Activated CD4-positive, CD25-positive, alpha-beta regulatory T cell (primary cell): ENCODE results near the gene RHOBTB1.
A peak's percentile ranks its signal among the peaks of the same experiment; 100 is the strongest.

Experiments used
- DNase-seq, 4 experiments: peaks; one replicate each; lab custom pipeline; 2025; lab: John Stamatoyannopoulos, UW

RHOBTB1 gene

DNA sequence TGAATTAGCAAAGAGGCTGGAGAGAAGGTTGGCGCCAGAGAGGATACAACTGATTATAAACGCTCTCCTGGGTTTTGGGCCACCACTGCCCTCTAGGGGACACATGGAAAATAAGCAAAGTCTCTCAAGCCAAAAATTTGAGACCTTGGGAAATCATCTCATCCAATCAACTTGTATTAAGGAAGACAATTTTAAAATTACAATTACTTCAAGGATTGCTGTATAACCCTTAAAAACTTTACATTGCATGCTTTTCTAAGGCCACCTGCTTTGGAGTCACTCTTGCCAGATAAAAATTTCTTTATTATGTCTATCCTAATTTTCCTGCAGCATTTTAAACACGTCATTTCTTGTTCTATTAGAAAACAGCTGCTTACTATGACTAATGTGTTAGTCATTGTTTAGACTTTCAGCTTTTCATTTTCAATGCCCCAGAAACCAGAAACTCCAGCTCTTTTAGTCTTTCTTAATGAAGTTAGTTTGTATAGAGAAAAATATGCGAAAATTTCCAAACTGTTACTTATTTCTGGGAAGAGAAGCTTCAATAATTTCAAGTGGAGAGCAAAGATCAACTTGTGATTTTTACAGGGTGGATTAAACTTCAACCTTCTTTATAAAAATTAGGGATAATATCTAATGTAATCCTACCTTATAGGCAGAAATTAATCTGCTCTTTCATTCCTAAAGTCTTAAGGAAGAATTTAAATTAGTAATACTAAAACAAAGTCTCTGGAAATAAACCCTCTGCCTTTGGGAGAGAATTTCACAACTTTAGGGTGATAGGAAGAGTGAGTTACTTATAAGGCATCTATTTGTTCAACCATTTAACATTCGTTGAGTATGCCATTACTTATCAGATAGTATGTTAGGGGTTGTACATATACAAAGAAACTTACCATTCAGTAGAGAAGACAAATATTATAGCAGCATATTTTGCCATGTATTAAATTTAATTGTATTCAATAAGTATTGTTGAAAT is 20.6 kb upstream of the RHOBTB1 start:
- DNase-seq: peak in 1 of 4 experiments; percentile 5

- no peak for DNase-seq
Observed at GRCh38 chr10:60963441-60964256, 19.7 kb upstream of the RHOBTB1 start.

- no peak for DNase-seq
Observed at GRCh38 chr10:60962946-60963345, 19.0 kb upstream of the RHOBTB1 start.

DNA sequence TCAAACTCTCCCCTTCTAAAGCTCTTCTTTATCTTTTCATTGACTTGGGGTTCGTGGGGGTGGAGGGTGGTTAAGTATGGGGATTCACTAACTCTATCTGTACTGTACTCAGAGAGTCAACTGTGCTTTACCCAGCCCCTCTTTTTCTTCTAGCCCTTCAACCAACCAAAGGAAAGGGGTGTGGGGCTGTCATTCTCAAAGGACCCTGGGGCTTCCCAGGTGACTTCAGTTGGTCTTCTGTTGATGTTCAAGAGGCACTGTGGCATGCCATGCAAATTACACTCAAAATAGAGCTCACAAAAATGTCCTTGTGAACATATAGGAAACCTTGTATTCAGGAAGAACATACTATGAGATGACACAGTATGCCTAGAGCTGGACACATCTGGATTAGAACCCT is 16.9 kb upstream of the RHOBTB1 start:
- DNase-seq: no peak

DNA sequence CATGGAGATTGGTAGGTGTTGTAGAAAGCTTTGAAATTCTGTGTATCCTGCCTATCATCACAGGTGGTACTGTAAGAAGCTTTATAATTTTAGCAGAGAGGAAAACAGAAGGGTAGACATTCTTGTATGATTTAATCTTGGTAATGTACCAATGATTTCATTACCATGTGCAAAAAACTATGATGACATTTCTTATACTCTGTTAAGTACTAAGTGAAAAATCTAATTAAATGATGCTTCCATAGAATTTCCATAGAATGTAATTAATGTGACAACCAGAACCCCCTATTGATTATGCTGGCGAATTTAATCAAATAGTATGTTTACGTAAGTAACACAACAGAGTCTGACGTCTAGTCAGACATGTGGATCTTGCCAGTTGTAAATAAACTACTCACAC is 16.0 kb upstream of the RHOBTB1 start:
- DNase-seq: no peak

GRCh38 chr10:60958892-60959601 is 15.1 kb upstream of the RHOBTB1 start:
- no peak for DNase-seq

- DNase-seq: no peak
Observed at GRCh38 chr10:60957667-60958221, 13.8 kb upstream of the RHOBTB1 start.

GRCh38 chr10:60955957-60956425 is 12.0 kb upstream of the RHOBTB1 start:
- DNase-seq: no peak

- no peak for DNase-seq
Observed at GRCh38 chr10:60955316-60955715, 11.3 kb upstream of the RHOBTB1 start.

DNA sequence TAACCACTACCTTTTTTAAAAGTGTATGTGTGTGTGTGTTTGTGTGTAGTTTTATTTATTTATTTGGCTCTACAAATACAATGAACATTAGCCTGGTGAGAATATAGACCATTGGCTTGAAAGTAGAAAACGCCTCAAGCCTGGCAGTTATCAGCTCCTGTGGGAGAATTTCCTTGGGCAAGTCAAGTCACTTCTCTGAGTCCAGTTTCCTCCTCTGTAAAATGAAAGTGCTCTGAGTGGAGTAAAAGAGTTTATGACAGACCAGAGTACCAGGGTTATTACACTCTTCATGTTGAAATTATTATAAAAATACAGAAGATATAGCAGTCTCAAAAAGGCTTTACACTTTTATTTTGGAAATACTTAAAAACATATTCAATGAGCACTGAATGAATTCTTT is 10.1 kb upstream of the RHOBTB1 start:
- DNase-seq: no peak

- no peak for DNase-seq
Observed at GRCh38 chr10:60953420-60953819, 9.4 kb upstream of the RHOBTB1 start.

- DNase-seq: no peak
Observed at GRCh38 chr10:60952846-60953220, 8.8 kb upstream of the RHOBTB1 start.

- DNase-seq: no peak
Observed at GRCh38 chr10:60952067-60952845, 8.3 kb upstream of the RHOBTB1 start.

- DNase-seq: no peak
Observed at GRCh38 chr10:60951272-60951724, 7.3 kb upstream of the RHOBTB1 start.

GRCh38 chr10:60950300-60950699 is 6.3 kb upstream of the RHOBTB1 start:
- DNase-seq: no peak

GRCh38 chr10:60948851-60949250 is 4.9 kb upstream of the RHOBTB1 start:
- DNase-seq: no peak

GRCh38 chr10:60944910-60945297 is 919 bp upstream of the RHOBTB1 start:
- DNase-seq: no peak

GRCh38 chr10:60943316-60944057 is 498 bp downstream of the RHOBTB1 start:
- DNase-seq: no peak

DNA sequence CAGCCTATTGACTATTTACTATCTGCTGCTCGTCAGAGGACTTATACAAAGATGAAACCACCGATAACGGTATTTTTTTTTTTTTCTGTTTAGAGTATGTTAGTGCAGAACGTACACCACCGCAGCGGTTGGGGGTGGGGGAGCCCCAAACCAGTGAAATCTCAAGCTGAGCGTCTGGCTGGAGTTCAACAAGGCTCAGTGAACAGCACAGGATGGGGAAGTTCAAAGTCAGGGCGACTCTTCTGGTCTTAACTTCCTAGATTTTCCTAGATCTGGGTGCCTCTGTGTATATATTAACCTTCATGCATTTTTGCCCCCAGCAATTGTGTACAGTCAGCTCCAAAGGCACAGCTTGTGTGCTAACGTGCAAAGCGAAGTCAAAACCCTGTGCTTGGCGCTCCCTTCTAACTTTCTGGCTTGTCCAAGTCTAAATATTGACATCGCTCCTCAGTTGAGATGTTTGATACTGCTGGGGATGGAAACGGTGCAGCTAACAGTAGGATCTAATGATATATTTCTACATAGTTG is 1.1 kb downstream of the RHOBTB1 start:
- no peak for DNase-seq
